LNCaP clone FGC (cell line): ENCODE measurements around the gene RDH16.

Source experiments
- DNase-seq: peaks from one replicate; pipeline ENCODE4 v3.0.0-alpha.2; 2011; ENCODE audit warnings: low read depth
- H3K4me3 ChIP-seq: 2 replicates; pipeline ENCODE4 v1.5.1; 2011; ENCODE audit warnings: mild to moderate bottlenecking, low read depth, low read length, control low read depth
- TF ChIP-seq, protein P1 (sequence below): IDR thresholded peaks from 2 replicates; pipeline ENCODE4 v1.5.1; 2012; ENCODE audit warnings: mild to moderate bottlenecking; ENCODE audit not compliant: control insufficient read depth, insufficient read depth; ENCODE audit errors: extremely low read depth

Gene RDH16

GRCh38 chr12:57000393-57000792, 43.0 kb upstream of the RDH16 start:
- no peak overlapping the region for H3K4me3 ChIP-seq
- DNase-seq = no peak
- TF ChIP-seq, protein P1, sequence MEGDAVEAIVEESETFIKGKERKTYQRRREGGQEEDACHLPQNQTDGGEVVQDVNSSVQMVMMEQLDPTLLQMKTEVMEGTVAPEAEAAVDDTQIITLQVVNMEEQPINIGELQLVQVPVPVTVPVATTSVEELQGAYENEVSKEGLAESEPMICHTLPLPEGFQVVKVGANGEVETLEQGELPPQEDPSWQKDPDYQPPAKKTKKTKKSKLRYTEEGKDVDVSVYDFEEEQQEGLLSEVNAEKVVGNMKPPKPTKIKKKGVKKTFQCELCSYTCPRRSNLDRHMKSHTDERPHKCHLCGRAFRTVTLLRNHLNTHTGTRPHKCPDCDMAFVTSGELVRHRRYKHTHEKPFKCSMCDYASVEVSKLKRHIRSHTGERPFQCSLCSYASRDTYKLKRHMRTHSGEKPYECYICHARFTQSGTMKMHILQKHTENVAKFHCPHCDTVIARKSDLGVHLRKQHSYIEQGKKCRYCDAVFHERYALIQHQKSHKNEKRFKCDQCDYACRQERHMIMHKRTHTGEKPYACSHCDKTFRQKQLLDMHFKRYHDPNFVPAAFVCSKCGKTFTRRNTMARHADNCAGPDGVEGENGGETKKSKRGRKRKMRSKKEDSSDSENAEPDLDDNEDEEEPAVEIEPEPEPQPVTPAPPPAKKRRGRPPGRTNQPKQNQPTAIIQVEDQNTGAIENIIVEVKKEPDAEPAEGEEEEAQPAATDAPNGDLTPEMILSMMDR = no peak

DNA sequence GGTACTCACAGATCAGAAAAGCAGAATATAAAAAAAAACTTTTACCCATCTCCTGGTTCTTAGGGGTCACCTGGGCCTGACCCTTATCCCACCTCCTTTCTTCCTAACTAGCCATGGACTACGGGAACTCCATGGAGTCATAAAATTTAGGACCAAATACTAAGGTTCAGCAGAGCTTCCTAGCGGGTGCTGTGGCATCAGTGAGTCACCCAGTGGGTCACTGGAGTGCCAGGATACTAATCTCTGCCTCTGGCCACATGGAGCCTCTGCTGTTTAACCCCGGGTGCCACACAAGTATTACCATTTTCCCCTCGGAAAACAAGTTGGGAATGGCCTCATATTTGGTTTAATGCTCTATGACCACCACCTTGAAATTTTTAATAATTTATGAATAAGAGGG, 42.0 kb upstream of the RDH16 start:
- TF ChIP-seq, protein P1 = no peak
- H3K4me3 ChIP-seq = no peak overlapping the region

GRCh38 chr12:56998981-56999380, 41.6 kb upstream of the RDH16 start:
- TF ChIP-seq, protein P1 = no peak
- no peak for DNase-seq
- H3K4me3 ChIP-seq = no peak overlapping the region

More for the DNA sequence above, 42.0 kb upstream of the RDH16 start:
- DNase-seq = no peak

GRCh38 chr12:56998316-56998715, 40.9 kb upstream of the RDH16 start:
- TF ChIP-seq, protein P1 = no peak
- no peak for DNase-seq
- H3K4me3 ChIP-seq = no peak overlapping the region

GRCh38 chr12:56996793-56997545, 39.6 kb upstream of the RDH16 start:
- no peak overlapping the region for H3K4me3 ChIP-seq
- TF ChIP-seq, protein P1 = no peak
- DNase-seq = no peak

GRCh38 chr12:56995930-56996496, 38.6 kb upstream of the RDH16 start:
- TF ChIP-seq, protein P1 = no peak
- no peak for DNase-seq
- H3K4me3 ChIP-seq = no peak overlapping the region
